Astrocyte (in vitro differentiated cells and primary cell): ENCODE data around the gene ZNF606. TPM values are rescaled to one million over a fixed set of nuclear protein-coding genes. Genes with fewer than 3 reads are reported as not detected.
A peak's percentile ranks its signal among the peaks of the same experiment; 100 is the strongest.

ENCODE experiments used
- DNase-seq: peaks from one replicate; pipeline ENCODE4 v3.0.0-alpha.2; 2010; ENCODE audit warnings: low read depth
- FAIRE-seq: peaks from 2 replicates; lab custom pipeline; 2011; peaks lifted over from hg19 to GRCh38; lab: Jason Lieb, UNC
- H2AFZ ChIP-seq: 2 replicates; pipeline ENCODE4 v1.6.0; 2012; ENCODE audit warnings: low read depth, low read length, inconsistent platforms
- H3K27ac ChIP-seq: 2 replicates; pipeline ENCODE4 v1.5.1; 2011; ENCODE audit warnings: low read depth, low read length, inconsistent platforms
- H3K27me3 ChIP-seq: 2 replicates; pipeline ENCODE4 v1.6.0; 2011; ENCODE audit warnings: low read length, inconsistent platforms; ENCODE audit not compliant: insufficient read depth
- H3K36me3 ChIP-seq: 2 replicates; pipeline ENCODE4 v1.5.1; 2011; ENCODE audit warnings: low read length, inconsistent platforms; ENCODE audit not compliant: insufficient read depth
- H3K4me1 ChIP-seq: 2 replicates; pipeline ENCODE4 v1.5.1; 2011; ENCODE audit warnings: low read length, inconsistent platforms; ENCODE audit not compliant: insufficient read depth
- H3K4me2 ChIP-seq: 2 replicates; pipeline ENCODE4 v1.6.0; 2012; ENCODE audit warnings: low read length, inconsistent platforms
- H3K4me3 ChIP-seq: 2 replicates; pipeline ENCODE4 v1.5.1; 2011; ENCODE audit warnings: low read depth, mild to moderate bottlenecking, low read length, inconsistent platforms; ENCODE audit not compliant: insufficient read depth
- H3K79me2 ChIP-seq: 2 replicates; pipeline ENCODE4 v1.6.0; 2012; ENCODE audit warnings: mild to moderate bottlenecking, low read length, inconsistent platforms; ENCODE audit not compliant: insufficient read depth
- H3K9ac ChIP-seq: 2 replicates; pipeline ENCODE4 v1.6.0; 2012; ENCODE audit warnings: mild to moderate bottlenecking, low read length, inconsistent platforms
- H3K9me3 ChIP-seq: 2 replicates; pipeline ENCODE4 v1.5.1; 2012; ENCODE audit warnings: low read depth, mild to moderate bottlenecking, low read length, inconsistent platforms; ENCODE audit not compliant: insufficient read depth
- H4K20me1 ChIP-seq: 2 replicates; pipeline ENCODE4 v1.6.0; 2012; ENCODE audit warnings: low read length, inconsistent platforms; ENCODE audit not compliant: insufficient read depth
- H3K27ac Mint-ChIP-seq: one replicate; pipeline ENCODE4 v1.8.0; 2021; ENCODE audit warnings: mild to moderate bottlenecking, mixed read lengths; ENCODE audit not compliant: unreplicated experiment
- H3K27me3 Mint-ChIP-seq: one replicate; pipeline ENCODE4 v1.8.0; 2021; ENCODE audit warnings: low read depth, mixed read lengths; ENCODE audit not compliant: unreplicated experiment
- H3K36me3 Mint-ChIP-seq: one replicate; pipeline ENCODE4 v1.8.0; 2021; ENCODE audit warnings: low read depth, mixed read lengths; ENCODE audit not compliant: unreplicated experiment
- H3K4me1 Mint-ChIP-seq: one replicate; pipeline ENCODE4 v1.8.0; 2021; ENCODE audit warnings: low read depth, mixed read lengths; ENCODE audit not compliant: unreplicated experiment
- H3K4me3 Mint-ChIP-seq: one replicate; pipeline ENCODE4 v1.8.0; 2021; ENCODE audit warnings: mild to moderate bottlenecking, moderate library complexity, mixed read lengths; ENCODE audit not compliant: unreplicated experiment
- H3K9me3 Mint-ChIP-seq: one replicate; pipeline ENCODE4 v1.8.0; 2021; ENCODE audit warnings: mild to moderate bottlenecking, mixed read lengths; ENCODE audit not compliant: unreplicated experiment
- EZH2 ChIP-seq: IDR thresholded peaks from 2 replicates; pipeline ENCODE4 v1.6.1; 2012; ENCODE audit warnings: mild to moderate bottlenecking, low read length, inconsistent platforms; ENCODE audit not compliant: insufficient read depth
- total RNA-seq: library from RNA; stranded (reverse); gene quantifications from 2 replicates; pipeline ENCODE4 v1.2.1, GENCODE V29; 2021
- TF ChIP-seq, protein P1 (sequence below): IDR thresholded peaks from 2 replicates; pipeline ENCODE4 v1.5.1; 2011; ENCODE audit warnings: low read depth, mild to moderate bottlenecking, inconsistent platforms, low read length, moderate library complexity; ENCODE audit not compliant: insufficient read depth

Gene ZNF606
- total RNA-seq, 1 donor from 2014 or later, result 13.5 TPM

GRCh38 chr19:58033741-58034476, 31.3 kb upstream of the ZNF606 start, which contains the start of gene ZSCAN1:
Gene ZSCAN1, plus strand, starts transcription at chr19:58034025. Its CDS starts 3,812 bp downstream, at chr19:58037837.
- Histone ChIP-seq H3K79me2 (no peaks in the 10 kb centered on the region), H3K4me1 (no peaks in the 10 kb centered on the region), H3K9ac (peak within 1 kb of the TSS; percentile 23), H3K4me2 (peak within 1 kb of the TSS; percentile 57), H4K20me1 (no peaks in the 10 kb centered on the region), H2AFZ (peak within 1 kb of the TSS; percentile 66), H3K4me3 (no peak within 1 kb of the TSS), H3K27ac (no peak within 1 kb of the TSS), H3K27me3 (no peaks in the 10 kb centered on the region), H3K36me3 (no peaks in the 10 kb centered on the region), H3K9me3 (peaks cover 10% of the 10 kb centered on the region)
- FAIRE-seq (no peak), DNase-seq (peak; percentile 61)
- TF ChIP-seq, protein P1, sequence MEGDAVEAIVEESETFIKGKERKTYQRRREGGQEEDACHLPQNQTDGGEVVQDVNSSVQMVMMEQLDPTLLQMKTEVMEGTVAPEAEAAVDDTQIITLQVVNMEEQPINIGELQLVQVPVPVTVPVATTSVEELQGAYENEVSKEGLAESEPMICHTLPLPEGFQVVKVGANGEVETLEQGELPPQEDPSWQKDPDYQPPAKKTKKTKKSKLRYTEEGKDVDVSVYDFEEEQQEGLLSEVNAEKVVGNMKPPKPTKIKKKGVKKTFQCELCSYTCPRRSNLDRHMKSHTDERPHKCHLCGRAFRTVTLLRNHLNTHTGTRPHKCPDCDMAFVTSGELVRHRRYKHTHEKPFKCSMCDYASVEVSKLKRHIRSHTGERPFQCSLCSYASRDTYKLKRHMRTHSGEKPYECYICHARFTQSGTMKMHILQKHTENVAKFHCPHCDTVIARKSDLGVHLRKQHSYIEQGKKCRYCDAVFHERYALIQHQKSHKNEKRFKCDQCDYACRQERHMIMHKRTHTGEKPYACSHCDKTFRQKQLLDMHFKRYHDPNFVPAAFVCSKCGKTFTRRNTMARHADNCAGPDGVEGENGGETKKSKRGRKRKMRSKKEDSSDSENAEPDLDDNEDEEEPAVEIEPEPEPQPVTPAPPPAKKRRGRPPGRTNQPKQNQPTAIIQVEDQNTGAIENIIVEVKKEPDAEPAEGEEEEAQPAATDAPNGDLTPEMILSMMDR, result no peak
- no peak for TF ChIP-seq EZH2
- Mint-ChIP-seq H3K4me3 (no peak within 1 kb of the TSS), H3K36me3 (no peaks in the 10 kb centered on the region), H3K27me3 (no peaks in the 10 kb centered on the region), H3K4me1 (no peaks in the 10 kb centered on the region), H3K27ac (no peak within 1 kb of the TSS), H3K9me3 (peaks cover 23% of the 10 kb centered on the region)

DNA sequence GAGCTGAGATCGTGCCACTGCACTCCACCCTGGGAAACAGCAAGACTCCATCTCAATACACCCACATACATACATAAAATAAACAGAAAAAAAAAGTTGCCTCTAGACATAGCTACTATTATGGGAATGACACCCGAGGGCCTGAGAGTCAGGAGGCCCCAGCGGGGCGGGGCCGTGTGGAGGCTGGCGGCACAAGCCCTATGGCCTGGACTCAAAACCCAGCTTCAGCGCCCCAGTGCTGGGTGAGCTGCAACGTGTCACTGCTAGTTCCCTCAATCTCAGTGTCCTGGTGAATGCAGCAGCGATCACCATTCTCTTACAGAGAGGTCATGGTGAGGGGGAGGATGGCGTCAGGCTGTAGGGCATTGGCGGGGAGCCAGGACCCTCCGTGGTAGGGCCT, 22.0 kb upstream of the ZNF606 start:
- Histone ChIP-seq H3K27me3 (no peaks in the 10 kb centered on the region), H4K20me1 (no peaks in the 10 kb centered on the region), H2AFZ (no peak overlapping the region), H3K4me2 (no peak overlapping the region), H3K27ac (no peak overlapping the region), H3K4me1 (no peaks in the 10 kb centered on the region), H3K9ac (no peak overlapping the region), H3K4me3 (no peak overlapping the region), H3K9me3 (peaks cover 16% of the 10 kb centered on the region), H3K79me2 (no peaks in the 10 kb centered on the region), H3K36me3 (no peaks in the 10 kb centered on the region)
- Mint-ChIP-seq H3K27me3 (no peaks in the 10 kb centered on the region), H3K4me1 (no peaks in the 10 kb centered on the region), H3K27ac (no peak overlapping the region), H3K36me3 (no peaks in the 10 kb centered on the region), H3K9me3 (peaks cover 44% of the 10 kb centered on the region), H3K4me3 (no peak overlapping the region)
- no peak for TF ChIP-seq EZH2
- TF ChIP-seq, protein P1, result no peak
- FAIRE-seq (no peak), DNase-seq (no peak)

DNA sequence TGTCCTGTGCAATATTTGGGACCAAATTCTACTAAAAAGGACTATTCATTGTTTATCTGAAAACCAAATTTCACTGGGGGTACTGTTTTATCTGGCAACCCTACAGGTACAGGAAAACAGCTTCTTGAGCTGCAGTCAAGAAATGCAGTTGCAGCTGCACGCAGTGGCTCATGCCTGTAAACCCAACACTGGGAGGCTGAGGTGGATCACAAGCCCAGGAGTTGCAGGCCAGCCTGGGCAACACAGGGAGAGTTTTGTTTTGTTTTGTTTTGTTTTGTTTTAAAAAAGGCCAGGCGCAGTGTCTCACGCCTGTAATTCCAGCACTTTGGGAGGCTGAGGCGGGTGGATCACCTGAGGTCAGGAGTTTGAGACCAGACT, 19.7 kb upstream of the ZNF606 start:
- peaks cover 41% of the 10 kb centered on the region for H3K9me3 Mint-ChIP-seq
- DNase-seq (no peak), FAIRE-seq (no peak)
- no peaks in the 10 kb centered on the region for H3K4me1 Mint-ChIP-seq
- Histone ChIP-seq H4K20me1 (no peaks in the 10 kb centered on the region), H3K9me3 (peaks cover 10% of the 10 kb centered on the region), H3K4me1 (no peaks in the 10 kb centered on the region), H2AFZ (no peak overlapping the region), H3K9ac (no peak overlapping the region), H3K4me2 (no peak overlapping the region), H3K27ac (no peak overlapping the region), H3K4me3 (no peak overlapping the region), H3K36me3 (no peaks in the 10 kb centered on the region), H3K27me3 (no peaks in the 10 kb centered on the region), H3K79me2 (no peaks in the 10 kb centered on the region)
- H3K36me3 Mint-ChIP-seq, result no peaks in the 10 kb centered on the region
- no peak for TF ChIP-seq EZH2
- TF ChIP-seq, protein P1, result no peak
- H3K27ac Mint-ChIP-seq, result no peak overlapping the region
- no peaks in the 10 kb centered on the region for H3K27me3 Mint-ChIP-seq
- no peak overlapping the region for H3K4me3 Mint-ChIP-seq
